Activated T-helper 1 cell treated with anti-CD3 and anti-CD28 coated beads, Interleukin-2, amount 50 U/mL, for 16 hours (primary cell): ENCODE data around the gene IP6K3.

ENCODE experiments used
- DNase-seq, 2 donors: peaks; one replicate each; pipeline ENCODE4 v3.0.0-alpha.2; 2020; ENCODE audit warnings: low read depth in 1 of 2, low spot score in 1 of 2

The IP6K3 gene

DNA sequence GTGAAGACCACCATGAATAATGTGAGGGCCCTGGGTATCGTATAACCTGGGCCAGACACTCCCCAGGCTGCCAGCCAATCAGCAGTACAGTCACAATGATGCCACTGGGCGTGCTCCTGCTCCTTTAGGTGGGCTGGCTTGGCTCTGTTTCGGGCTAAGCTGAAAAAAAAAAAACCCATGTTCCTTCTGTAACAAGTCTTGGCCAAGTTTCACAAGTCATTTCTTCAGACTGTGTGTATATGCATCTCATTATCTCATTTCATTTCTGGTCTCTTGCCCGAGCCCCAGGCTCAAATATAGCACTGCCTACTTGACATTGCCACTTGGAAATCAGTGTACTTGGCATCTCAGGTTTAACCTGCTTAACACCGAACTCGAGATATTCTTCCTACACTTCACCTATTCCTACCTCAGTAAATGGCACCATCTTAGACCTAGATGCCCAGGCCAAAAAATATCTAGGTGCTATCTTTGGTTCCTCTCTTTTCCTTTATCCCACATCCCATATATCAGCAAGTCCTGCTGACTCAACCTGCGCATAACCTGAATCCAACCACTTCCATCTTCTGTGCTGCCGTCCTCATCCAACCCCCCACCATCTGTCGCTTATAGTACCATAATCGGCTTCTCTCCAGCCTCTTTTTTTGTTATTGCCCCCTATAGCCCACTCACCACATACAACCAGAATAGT, 37.0 kb downstream of the IP6K3 start:
- no peak for DNase-seq

DNA sequence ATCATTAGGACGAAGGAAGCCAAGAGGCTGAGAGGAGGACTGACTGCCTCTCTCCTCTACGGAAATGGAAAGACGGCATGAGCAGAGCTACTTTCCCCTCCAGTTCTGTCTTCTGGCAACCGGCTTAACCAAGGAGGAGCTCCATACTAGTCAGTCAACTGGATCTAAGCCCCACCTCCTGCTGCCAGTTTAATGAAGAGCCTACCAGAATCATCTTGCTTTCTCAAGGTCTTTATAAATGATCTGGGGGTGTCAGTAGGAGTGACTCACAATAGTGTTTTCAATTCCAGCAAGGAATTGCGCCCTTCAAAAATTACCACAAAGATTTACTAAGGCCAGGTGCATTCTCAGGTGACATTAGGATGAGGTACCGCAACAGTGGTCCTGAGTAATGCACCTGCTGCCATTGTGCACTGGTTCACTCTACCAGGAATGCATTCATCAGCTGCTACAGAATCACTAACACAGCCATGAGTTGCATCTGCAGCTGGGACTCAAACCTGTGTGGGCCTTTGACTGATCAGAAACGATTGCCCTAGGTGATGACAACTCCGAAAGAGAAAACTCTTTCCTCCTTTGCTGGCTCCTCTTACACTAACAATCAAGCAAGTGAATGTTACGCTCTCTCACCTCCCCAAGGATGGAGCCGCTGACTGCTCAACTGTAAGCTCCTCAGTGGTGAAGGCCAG, 38.0 kb downstream of the IP6K3 start:
- DNase-seq, result no peak

DNA sequence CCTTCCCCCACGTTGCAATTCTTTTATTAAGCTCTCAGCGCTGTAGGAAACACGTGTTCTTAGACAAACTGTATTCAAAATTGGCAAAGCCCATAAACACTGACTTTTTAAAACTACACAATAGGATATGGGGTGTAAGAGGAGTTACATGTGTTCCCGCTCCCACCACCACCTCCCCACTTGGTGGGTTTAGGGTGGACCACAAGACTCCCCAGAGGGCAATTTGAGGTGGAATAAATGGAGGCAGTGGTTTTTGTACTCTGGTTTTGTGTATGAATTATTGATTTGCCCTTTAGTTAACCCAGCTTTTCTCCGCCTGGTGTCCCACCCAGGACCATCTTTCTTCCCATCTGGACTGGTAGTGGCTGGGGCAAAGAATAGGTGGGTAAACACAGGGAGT, 38.9 kb downstream of the IP6K3 start:
- DNase-seq, result no peak

DNA sequence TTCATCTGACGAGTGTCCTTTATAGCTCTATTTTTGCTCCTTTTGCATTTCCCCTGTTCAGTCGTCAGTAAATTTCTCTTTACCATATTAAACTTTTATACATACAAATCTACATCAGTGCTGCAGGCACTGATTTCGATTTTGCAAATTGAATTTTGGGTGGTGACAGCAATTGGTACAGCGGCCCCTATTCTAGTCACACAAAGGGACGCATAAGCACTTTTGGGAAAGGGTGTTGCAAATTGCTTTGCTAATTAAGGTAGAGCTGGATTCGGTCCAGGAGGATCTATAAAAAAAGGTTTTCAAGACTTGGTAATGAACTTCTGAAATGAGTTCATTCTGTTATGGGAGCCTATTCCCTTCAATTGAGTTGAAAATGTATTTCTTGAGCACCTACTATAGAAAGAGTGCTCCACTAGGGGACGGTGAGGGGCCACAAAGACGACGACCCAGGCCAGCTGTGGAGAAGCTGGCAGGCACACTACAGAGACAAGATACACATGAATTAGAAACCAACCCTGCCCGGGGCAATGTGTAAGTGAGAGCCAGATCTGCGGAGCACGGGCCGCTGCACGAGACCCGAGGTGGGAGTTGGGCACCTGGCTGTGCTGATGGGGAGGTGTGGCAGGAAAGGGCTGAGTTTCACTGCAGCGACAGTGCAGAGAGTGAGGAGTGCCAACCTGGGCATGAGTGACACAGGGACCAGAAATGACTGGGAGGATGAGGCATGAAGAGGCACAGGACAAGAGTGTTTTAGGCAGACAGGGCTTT, 40.6 kb downstream of the IP6K3 start:
- DNase-seq, result no peak

DNA sequence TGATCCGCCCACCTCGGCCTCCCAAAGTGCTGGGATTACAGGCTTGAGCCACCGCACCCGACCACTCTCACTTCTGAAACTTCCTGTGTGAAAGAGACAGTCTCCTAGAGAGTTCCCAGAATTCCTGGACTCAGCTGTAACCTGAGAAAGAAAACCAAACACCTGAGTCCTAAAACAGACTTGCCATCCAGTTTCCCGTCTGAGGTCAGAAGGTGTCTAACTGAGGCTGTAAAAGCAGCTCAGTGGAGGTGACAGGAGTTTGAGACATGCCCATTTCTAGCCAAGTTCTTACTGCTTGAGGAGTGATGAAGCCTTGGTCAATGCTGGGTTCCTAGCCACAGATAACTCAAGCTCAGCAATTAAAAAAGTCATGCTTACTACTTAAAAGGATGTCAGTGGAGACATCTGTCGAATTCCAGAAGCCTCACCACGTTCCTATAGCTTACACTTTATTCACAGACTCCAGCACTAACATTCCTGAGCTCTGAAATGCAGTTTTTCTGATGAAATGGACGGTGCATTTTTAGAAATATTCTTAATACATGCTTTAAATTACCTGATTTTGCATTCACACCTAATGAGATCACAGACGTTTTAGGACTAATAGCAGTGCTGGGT, 41.3 kb downstream of the IP6K3 start:
- DNase-seq, result no peak

DNA sequence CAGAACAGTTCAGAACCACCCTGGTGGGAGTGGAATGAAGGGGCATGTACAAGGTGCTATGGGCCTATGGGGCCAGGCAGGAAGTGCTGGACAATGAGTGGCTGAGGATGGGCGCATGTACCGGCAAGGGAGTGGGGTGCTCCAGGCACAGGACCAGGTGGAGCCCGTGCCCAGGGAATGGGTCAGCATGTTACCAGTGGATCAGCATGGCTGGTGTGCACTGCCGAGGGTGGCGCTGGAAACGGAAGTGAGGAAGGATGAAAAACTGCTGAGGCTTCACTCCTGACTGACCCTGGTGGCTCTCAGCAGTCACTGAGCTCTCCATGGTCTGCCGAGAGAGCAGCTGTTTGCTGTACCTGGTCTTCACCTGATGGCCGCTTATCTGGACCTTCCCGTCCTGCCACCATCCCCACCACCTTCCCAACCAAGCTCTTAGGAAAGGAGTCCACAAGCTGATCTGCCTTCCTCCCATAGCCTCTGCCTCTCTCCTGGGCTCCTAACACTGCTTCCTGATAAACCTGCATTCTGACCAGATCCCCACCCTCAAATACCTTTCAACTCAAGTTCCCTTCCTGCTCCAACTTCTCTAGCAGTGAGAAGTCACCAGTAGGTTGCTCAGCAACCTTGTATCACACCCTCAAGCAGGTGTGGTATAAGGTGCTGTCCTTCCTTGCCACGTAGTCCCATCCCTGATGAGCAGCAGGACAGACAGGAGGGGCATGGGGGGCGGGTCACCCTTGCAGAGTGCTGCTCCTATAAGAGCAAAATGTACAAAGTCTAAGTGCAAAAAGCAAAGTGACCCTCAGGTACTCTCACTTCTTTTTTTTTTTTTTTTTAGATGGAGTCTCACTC, 42.3 kb downstream of the IP6K3 start:
- DNase-seq, result no peak

DNA sequence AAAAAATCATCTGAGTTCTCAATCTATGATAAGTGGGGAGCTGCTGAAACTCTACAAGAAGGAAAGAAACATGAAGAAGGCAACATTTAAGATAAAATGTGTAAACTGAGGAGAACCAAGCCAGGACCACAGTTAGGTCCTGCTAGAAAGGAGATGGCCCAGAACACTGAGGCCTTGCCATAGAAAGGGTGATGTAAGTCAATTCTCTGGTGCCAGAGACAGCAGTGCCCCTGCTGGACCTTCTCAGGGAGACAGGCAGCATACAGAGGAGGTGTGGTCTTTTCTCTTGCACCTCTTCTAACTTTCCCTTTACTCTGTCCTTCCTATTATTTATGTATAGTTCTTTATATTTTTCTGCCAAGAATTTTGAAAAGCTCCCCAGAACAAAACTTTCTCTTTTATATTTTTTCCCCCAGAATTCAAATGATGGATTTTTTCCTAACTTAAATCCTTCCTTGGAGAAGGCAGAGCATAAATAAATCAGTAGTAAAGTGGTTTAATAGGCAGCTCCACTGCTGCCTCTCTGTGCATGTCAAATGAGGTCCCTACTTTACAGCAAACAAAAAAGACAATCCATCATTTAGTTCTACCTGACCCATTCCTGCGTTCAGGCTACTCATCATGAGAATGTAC, 44.2 kb downstream of the IP6K3 start:
- no peak for DNase-seq

DNA sequence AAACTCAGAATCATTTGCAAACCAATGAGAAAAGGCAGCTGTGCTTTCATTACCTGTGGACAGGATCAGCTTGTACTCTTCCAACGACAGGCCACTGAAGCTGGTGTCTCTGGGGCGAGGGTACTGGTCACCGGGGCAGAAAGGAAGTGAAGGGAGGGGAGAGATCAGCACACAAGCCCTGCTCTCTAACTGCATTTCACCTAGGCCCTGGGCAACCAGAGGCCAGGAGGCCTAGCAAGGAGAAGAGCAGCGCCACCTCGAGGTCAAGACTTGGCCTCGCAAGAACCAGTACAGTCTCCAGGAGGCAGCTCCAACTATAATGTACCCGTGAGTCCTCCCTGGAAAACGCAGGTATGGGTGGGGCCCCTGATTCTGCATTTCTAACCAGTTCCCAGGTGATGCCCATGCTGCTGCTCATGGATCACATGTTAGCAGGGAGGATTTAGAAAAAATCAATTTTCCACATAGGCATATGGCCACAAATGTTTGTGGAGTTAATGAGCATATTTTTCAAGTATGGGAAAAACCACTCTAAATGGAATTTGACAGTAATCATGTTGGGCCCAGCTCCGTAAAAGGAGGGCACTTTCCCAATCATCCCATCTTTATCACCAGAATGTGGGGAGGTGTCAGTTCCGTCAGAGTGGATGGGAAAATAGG, 46.2 kb downstream of the IP6K3 start:
- peak; percentile 54 for DNase-seq

DNA sequence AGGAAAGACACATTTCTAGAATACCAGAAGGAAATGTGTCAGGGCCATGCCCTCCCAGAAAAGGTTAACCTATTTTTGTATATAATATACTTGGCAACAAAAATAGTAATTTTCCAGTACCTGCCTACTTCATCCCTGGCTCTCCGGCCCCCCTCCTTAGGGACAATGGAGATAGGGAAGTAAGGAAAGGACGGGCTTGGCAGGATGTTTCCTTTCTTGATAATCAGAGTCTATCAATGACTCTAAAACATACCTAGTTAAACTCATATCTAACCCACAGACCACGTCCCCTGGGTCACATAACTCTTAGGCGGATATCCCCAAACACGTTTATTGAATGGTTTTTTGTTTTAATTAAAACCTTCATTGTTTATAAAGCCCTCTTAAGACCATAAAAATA, 47.0 kb downstream of the IP6K3 start:
- DNase-seq, result no peak

DNA sequence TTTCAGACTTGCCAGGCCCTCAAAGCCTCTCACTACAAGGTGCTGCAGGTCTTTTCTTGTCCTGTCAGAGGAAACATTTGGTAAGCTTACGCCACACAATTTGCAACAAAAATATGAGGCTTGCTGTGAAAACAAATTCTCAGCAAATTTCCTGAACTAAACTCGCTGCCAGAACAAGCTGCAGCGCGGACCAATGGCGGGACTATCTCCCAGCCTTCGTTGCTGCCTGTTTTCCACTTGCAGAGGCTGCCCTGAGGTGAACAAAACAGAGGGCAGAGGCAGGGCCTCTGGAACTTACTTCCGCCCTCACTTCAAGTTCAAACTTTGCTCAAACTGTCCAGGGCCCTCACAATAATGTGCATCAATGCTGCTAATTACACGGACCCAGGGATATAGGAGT, 47.6 kb downstream of the IP6K3 start:
- DNase-seq, result no peak

DNA sequence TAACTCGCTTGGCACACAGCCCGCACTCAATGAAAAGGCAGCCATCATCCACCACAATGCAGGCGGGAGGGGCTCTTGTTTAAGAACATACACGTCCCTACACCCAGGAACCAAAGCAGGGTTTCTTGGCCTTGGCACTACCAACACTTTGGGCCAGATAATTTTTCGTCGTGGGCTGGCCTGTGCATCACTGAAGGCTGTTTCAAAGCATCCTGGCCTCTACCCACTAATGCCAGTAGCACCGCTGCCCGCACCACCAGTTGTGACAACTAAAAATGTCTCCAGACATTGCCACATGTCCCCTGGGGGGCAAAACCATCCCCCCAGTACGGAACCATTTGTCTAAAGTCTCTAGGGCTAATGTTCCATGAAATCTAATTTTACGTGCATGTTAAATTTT, 48.2 kb downstream of the IP6K3 start:
- no peak for DNase-seq

DNA sequence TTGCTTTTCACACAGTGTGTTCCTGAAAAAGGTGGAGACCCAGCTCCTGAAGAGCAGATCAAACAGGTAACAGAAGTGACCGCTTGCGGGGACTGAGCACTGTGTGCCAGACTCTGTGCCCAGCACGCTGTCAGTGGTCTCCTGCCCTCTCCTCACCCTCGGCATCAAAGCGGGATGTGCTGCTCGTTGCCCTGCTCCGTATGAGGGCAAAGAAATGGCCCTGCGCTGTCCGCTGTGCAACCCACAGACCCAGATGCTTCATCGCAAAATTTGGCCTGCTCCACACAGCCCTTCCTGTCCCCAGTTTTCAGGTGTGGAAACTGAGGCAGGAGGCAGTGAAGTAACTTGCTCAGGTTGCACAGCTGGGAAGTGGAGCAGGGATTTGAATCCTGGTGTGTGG, 48.9 kb downstream of the IP6K3 start:
- no peak for DNase-seq

DNA sequence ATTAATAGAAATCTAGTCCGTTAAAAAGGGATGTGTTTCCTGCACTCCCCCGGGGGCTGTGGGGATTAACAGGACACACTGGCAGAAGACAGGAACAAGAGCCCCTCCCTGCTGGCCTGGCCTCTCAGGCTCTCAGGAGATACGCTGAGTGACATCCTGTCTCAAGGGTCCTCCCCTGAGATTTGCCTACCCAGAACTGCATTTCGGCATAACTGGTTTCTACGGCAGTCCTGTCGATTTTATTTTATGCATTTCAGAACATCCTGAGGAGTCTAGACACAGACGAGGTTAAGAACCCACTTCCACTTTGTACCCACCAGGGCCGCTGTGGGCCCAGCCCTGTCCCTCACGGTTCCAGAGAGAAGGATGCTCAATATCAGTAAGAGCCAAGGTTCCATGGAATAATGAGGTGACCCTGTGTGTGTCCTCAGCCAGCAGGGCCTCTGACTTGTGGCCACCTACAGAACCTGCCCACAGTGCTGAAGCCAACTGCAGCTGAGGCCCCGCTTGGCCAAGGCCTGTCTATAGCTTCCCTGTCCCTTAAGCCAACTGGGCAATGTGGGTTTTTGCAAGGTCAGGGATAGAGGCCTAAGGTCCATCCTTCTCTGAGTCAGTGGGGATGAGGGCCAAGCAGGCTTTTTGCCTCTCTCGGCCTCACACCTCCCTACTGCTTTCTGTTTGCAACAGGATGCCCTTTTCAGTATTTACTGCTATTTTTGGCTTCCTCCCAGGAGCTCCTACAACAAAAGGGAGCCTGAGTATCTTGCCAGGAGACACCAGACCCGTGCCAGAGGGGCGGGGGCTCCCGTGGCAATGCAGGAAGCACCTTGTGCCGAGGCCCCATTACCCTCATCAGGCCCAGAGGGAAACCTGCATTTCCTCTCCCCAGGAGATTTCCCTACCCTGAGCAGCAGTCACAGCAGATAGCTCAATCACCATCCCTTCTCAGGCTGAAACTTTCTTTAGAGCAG, 49.9 kb downstream of the IP6K3 start:
- DNase-seq, result no peak

DNA sequence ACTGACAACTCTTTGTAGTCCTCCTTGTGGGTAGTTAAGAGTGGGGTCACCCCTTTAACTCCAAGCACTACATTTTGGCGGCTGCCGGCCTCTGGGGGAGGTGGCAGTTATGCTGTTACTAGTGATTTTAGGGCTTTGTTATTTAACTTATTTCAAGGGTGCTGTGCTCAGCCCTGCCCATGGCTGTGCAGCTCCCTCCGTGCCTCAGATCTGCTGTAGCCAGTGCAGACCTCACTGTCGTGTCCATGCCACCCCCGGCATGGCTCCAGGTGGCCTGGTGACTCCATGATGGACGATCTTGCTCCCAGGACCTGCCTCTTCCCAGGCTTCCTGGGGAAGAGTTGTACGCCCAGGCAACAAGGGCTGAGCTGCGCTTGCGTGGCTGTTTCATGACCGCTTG, 50.6 kb downstream of the IP6K3 start:
- no peak for DNase-seq

DNA sequence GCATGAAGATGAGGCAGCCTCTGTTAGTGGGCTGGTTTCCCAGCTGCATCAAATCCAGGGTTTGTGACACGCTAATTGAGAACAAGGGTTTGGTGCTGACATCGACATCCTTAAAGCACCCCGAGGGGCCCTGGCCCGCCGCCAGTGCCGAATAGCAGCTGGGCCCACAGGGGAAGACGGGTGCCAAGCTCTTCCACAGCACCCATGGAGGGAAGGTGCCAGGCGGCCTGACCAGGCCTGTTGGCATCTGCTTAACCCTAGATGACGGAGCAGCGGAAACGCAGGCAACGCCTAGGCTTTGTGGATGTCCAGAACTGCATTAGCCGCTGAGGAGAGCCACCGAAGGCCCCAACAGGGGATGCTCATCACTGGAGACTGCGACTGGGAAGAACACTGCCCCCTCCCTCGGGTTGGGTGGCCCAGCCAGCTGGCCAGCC, 51.2 kb downstream of the IP6K3 start:
- no peak for DNase-seq

DNA sequence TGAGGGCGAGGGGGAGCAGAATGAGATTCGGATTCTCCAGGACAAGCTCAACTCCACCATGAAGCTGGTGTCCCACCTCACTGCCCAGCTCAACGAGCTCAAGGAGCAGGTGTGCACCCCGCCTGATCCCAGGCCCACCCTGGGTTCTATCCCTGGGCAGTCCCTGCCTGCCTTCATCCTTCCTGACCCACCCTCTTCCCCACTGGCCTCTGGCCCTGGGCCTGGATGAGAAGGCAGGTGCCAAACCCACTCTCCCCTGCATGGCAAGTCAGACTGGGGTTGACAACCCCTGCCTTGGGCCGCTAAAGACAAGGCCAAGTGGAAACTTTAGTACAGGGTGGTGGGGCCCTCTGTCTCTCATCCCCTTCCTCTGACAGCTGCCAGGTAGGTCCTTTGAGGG, 51.7 kb downstream of the IP6K3 start:
- DNase-seq, result no peak

DNA sequence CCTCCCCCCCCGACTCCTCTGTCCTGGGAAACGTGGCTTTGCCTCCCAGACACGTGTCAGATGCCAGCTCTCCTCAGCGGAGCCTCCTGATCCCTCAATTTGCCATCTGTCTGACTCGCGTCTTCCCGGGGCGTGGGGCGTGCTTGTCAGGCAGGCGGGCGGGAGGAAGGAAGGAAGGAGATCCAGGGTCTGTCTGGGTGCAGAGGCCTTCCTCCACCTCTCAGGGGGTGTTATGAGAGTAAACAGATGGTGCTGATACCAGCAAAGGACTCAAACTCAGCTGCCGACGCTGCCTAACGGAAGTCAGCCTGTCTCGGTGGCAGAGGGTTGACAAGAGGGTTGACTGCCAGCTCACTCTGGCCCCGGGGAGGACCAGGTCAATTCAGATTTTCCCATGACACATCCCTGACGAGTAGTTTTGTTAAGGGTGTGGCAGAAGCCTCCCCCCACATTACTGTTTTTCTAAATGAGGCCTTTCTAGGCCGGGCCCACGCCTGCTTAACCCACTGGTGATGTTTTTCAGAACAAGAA, 52.2 kb downstream of the IP6K3 start:
- DNase-seq, result peak in 1 of 2 donors; percentile 60
